Activated CD4-positive, alpha-beta T cell treated with anti-CD3 and anti-CD28 coated beads, Interleukin-2, amount 10 ng/mL, durations not matched to agents 24 days and 14 days (primary cell): ENCODE measurements around the gene HAUS1. TPM values are rescaled to one million over a fixed set of nuclear protein-coding genes. Genes with fewer than 3 reads are reported as not detected.
"Not testable (repeated sequence)": the region's sequence is repeated elsewhere in the genome, so short reads cannot be mapped to it uniquely, and the experiment has no call there.

Experiments used
- DNase-seq: peaks from one replicate; pipeline ENCODE4 v3.0.0; 2022
- H3K27ac Mint-ChIP-seq: one replicate; pipeline ENCODE4 v1.8.0; 2022; ENCODE audit warnings: mild to moderate bottlenecking, mixed read lengths
- H3K27me3 Mint-ChIP-seq: one replicate; pipeline ENCODE4 v1.8.0; 2022; ENCODE audit warnings: mixed read lengths
- H3K36me3 Mint-ChIP-seq: one replicate; pipeline ENCODE4 v1.8.0; 2022; ENCODE audit warnings: low read depth, mild to moderate bottlenecking, mixed read lengths
- H3K4me1 Mint-ChIP-seq: one replicate; pipeline ENCODE4 v1.8.0; 2021; ENCODE audit warnings: mixed read lengths
- H3K4me3 Mint-ChIP-seq: one replicate; pipeline ENCODE4 v1.8.0; 2022; ENCODE audit warnings: mild to moderate bottlenecking, moderate library complexity, mixed read lengths
- H3K9me3 Mint-ChIP-seq: one replicate; pipeline ENCODE4 v1.8.0; 2021; ENCODE audit warnings: mixed read lengths
- intact Hi-C: fragments of 100-400 bp; cut with micrococcal nuclease; formaldehyde crosslinking; loops from one replicate; pipeline ENCODE4 v1.15.1; 2023
- total RNA-seq: library from RNA; stranded (reverse); gene quantifications from 2 replicates; pipeline ENCODE4 v1.2.3, GENCODE V29; 2022

The HAUS1 gene
- total RNA-seq, 1 donor from 2014 or later: 49.6 TPM

DNA sequence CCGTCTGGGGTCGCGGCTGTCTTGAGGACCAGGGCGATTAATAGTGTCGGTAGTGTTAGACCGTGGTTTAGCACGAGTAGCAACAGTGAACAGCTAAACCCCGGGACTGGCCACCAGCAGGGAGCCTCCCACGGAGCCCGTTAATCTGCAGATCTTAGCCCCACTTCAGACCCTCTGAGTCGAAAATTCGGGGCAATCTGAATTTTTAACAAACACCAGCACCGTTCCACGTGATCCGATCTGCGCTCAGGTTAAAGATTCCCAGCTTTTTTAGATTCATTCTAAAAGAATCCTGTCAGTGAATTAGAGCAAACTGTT, 5.6 kb upstream of the HAUS1 start:
- Mint-ChIP-seq H3K4me3 (peak overlapping the region; percentile 98), H3K27ac (peak overlapping the region; percentile 99), H3K4me1 (peaks cover 19% of the 10 kb centered on the region), H3K27me3 (no peaks in the 10 kb centered on the region), H3K36me3 (peaks cover 24% of the 10 kb centered on the region), H3K9me3 (no peaks in the 10 kb centered on the region)
- no peak for DNase-seq
- intact Hi-C loops: loop anchor here (2.0 to 5.0 kb wide), 2 partner anchors 76 to 154 kb away; a partner anchor contains a TSS

DNA sequence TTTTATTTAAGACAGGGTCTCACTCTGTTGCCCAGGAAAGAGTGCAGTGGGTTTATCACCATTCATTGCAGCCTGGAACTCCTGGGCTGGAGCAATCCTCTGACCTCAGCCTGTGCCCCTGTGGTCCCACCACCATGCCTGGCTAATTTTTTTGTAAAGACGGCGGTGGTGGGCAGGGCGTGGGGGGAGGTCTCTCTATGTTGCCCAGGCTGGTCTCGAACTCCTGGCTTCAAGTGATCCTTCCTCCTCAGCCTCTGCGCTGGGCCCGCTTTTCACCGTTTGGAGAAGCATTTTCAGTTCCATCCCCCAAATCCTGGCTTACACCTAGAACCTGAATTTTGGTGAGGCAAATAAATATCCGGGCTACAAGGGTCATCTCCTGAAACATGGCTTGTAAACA, 4.7 kb upstream of the HAUS1 start:
- intact Hi-C loops: loop anchor here (2.0 to 5.0 kb wide), 2 partner anchors 75 to 153 kb away; a partner anchor contains a TSS
- Mint-ChIP-seq H3K4me3 (no peak overlapping the region), H3K27ac (peak overlapping the region; percentile 25), H3K27me3 (no peaks in the 10 kb centered on the region), H3K4me1 (peaks cover 18% of the 10 kb centered on the region), H3K36me3 (peaks cover 19% of the 10 kb centered on the region), H3K9me3 (no peaks in the 10 kb centered on the region)
- no peak for DNase-seq

- Mint-ChIP-seq H3K9me3 (peaks cover 4% of the 10 kb centered on the region), H3K4me1 (peaks cover 20% of the 10 kb centered on the region), H3K36me3 (peaks cover 26% of the 10 kb centered on the region), H3K4me3 (no peak overlapping the region), H3K27ac (no peak overlapping the region), H3K27me3 (no peaks in the 10 kb centered on the region)
- intact Hi-C loops: no loop called here
- no peak for DNase-seq
Measured at GRCh38 chr18:46109386-46109785, 5.2 kb downstream of the HAUS1 start.

GRCh38 chr18:46110406-46110805, 6.2 kb downstream of the HAUS1 start:
- Mint-ChIP-seq H3K27ac (no peak overlapping the region), H3K9me3 (peaks cover 4% of the 10 kb centered on the region), H3K4me1 (peaks cover 14% of the 10 kb centered on the region), H3K27me3 (no peaks in the 10 kb centered on the region), H3K36me3 (peaks cover 33% of the 10 kb centered on the region), H3K4me3 (no peak overlapping the region)
- intact Hi-C loops: no loop called here
- no peak for DNase-seq

DNA sequence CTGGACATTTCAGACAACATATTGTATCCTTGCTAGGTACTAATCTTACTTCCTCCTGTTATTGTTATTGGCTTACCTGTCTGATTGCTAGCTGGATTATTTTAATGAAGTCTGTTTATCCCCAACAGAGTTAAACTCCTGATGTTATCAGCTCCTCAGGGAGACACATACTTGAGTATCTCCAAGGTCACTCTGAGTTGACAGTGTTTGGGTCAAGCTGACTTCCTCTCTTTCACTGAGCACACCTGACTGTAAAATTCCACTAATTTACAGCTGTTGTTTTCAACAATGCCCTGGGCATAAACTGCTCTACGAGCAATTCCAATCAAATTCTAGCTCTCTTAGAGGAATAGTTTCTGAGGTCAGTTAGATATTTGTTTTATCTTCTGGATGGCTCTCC, 9.6 kb downstream of the HAUS1 start:
- Mint-ChIP-seq H3K4me3 (no peak overlapping the region), H3K36me3 (peaks cover 47% of the 10 kb centered on the region), H3K9me3 (peaks cover 4% of the 10 kb centered on the region), H3K27ac (no peak overlapping the region), H3K27me3 (no peaks in the 10 kb centered on the region), H3K4me1 (peaks cover 4% of the 10 kb centered on the region)
- DNase-seq: no peak
- intact Hi-C loops: no loop called here

DNA sequence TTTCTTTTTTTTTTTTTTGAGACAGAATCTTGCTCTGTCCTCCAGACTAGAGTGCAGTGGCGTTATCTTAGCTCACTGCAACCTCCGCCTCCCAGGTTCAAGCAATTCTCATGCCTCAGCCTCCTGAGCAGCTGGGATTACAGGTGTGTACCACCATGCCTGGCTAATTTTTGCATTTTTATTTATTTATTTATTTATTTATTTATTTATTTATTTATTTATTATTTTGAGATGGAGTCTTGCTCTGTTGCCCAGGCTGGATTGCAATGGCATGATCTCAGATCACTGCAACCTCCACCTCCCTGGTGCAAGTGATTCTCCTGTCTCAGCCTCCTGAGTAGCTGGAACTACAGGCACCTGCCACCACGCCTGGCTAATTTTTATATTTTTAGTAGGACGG, 22.4 kb downstream of the HAUS1 start:
- H3K4me1 Mint-ChIP-seq, intact Hi-C loops, H3K27ac Mint-ChIP-seq, DNase-seq, H3K27me3 Mint-ChIP-seq, H3K9me3 Mint-ChIP-seq, H3K4me3 Mint-ChIP-seq: not testable (repeated sequence)
- peaks cover 44% of the 10 kb centered on the region for H3K36me3 Mint-ChIP-seq

DNA sequence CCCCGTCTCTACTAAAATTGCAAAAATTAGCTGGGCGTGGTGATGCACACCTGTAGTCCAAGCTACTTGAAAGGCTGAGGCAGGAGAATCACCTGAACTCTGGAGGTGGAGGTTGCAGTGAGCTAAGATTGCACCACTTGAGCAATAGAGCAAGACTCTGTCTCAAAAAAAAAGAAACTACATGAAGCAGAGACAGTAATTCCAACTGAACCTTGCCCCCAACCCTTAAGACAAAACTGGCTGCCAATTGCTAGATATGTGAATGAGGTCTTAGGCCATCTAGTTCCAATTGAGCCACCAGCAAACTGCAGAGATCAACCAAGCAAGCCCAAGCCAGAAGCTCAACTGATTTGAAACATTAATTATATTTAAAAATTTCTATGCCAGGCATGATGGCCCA, 25.9 kb downstream of the HAUS1 start:
- Mint-ChIP-seq H3K27ac (no peak overlapping the region), H3K27me3 (no peaks in the 10 kb centered on the region), H3K9me3 (no peaks in the 10 kb centered on the region)

DNA sequence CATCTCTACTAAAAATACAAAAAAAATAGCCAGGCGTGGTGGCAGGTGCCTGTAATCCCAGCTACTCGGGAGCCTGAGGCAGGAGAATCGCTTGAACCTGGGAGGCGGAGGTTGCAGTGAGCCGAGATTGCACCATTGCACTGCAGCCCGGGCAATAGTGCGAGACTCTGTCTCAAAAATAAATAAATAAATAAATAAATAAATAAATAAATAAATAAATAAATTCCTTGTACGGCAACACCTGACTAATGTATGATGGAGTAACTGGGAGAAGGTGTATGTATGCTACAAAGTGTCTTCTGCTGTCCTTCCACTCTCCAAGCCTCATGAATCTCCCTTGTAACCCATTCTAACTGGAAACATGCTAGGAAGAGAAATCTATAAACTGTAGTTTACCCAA, 26.4 kb downstream of the HAUS1 start:
- H3K4me1 Mint-ChIP-seq, DNase-seq, H3K27ac Mint-ChIP-seq, H3K4me3 Mint-ChIP-seq, H3K9me3 Mint-ChIP-seq, intact Hi-C loops, H3K27me3 Mint-ChIP-seq: not testable (repeated sequence)
- H3K36me3 Mint-ChIP-seq: peaks cover 26% of the 10 kb centered on the region

More for the DNA sequence above, 25.9 kb downstream of the HAUS1 start:
- intact Hi-C loops: no loop called here
- H3K36me3 Mint-ChIP-seq: peaks cover 28% of the 10 kb centered on the region
- H3K4me3 Mint-ChIP-seq: no peak overlapping the region
- DNase-seq: no peak
- H3K4me1 Mint-ChIP-seq: no peaks in the 10 kb centered on the region

GRCh38 chr18:46133534-46133933, 29.3 kb downstream of the HAUS1 start:
- Mint-ChIP-seq H3K4me1 (no peaks in the 10 kb centered on the region), H3K9me3 (no peaks in the 10 kb centered on the region), H3K27me3 (no peaks in the 10 kb centered on the region), H3K4me3 (no peak overlapping the region), H3K27ac (no peak overlapping the region), H3K36me3 (peaks cover 12% of the 10 kb centered on the region)
- DNase-seq: no peak
- intact Hi-C loops: no loop called here

- peaks cover 4% of the 10 kb centered on the region for H3K36me3 Mint-ChIP-seq
- no peak overlapping the region for H3K4me3 Mint-ChIP-seq
- H3K27ac Mint-ChIP-seq: peak overlapping the region; percentile 32
- intact Hi-C loops: no loop called here
- no peaks in the 10 kb centered on the region for H3K4me1 Mint-ChIP-seq
- H3K27me3 Mint-ChIP-seq: no peaks in the 10 kb centered on the region
- no peaks in the 10 kb centered on the region for H3K9me3 Mint-ChIP-seq
- no peak for DNase-seq
Measured at GRCh38 chr18:46134920-46135675, 30.9 kb downstream of the HAUS1 start.

GRCh38 chr18:46140173-46140572, 36.0 kb downstream of the HAUS1 start:
- Mint-ChIP-seq H3K27me3 (no peaks in the 10 kb centered on the region), H3K9me3 (no peaks in the 10 kb centered on the region), H3K36me3 (peaks cover 2% of the 10 kb centered on the region), H3K27ac (no peak overlapping the region), H3K4me3 (no peak overlapping the region), H3K4me1 (no peaks in the 10 kb centered on the region)
- intact Hi-C loops: no loop called here
- no peak for DNase-seq

DNA sequence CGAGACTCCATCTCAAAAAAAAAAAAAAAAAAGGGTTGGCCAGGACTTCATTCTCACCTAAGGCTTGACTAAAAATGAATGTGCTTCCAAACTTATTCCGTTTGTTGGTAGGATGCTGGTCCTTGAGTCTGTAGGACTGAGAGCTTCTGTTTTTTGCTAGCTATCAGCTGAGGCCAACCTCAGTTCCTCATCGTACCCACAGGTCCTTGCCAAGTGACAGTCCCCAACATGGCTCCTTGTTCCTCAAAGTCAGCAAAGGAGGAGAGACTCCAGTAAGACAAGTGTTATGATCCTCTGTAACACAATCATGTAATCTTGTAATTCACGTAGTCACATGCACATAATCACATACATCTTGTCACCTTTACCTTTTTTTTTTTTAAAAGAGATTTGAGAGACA, 37.0 kb downstream of the HAUS1 start:
- Mint-ChIP-seq H3K27ac (no peak overlapping the region), H3K27me3 (no peaks in the 10 kb centered on the region), H3K4me1 (no peaks in the 10 kb centered on the region), H3K36me3 (peaks cover 2% of the 10 kb centered on the region), H3K4me3 (no peak overlapping the region), H3K9me3 (no peaks in the 10 kb centered on the region)
- intact Hi-C loops: no loop called here
- DNase-seq: no peak

GRCh38 chr18:46148810-46149209, 44.6 kb downstream of the HAUS1 start:
- H3K27ac Mint-ChIP-seq: peak overlapping the region; percentile 7

DNA sequence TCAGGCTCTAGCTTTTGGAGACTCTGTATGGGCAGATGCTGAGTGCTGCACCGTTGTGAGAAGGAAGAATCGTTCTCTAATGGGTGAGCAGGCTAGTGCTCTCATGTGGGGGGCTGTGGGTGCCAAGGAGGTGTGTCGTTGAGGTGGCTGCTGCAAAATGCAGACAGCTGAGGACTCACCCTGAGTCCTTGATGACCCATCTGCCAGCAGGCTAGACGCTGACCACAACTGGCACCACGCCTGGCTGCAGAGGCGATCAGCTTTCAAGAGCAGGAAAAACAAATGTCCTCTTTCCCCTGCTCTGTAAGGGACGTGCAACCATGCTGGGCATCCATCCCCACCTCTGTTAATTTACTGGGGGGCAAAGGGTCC, 48.2 kb downstream of the HAUS1 start:
- Mint-ChIP-seq H3K9me3 (no peaks in the 10 kb centered on the region), H3K27me3 (no peaks in the 10 kb centered on the region), H3K4me1 (peaks cover 57% of the 10 kb centered on the region), H3K27ac (no peak overlapping the region), H3K4me3 (no peak overlapping the region), H3K36me3 (peaks cover 6% of the 10 kb centered on the region)
- intact Hi-C loops: no loop called here
- no peak for DNase-seq

More at GRCh38 chr18:46148810-46149209, 44.6 kb downstream of the HAUS1 start:
- H3K36me3 Mint-ChIP-seq: no peaks in the 10 kb centered on the region
- DNase-seq: peak; percentile 88
- H3K9me3 Mint-ChIP-seq: no peaks in the 10 kb centered on the region
- H3K4me3 Mint-ChIP-seq: no peak overlapping the region
- peaks cover 26% of the 10 kb centered on the region for H3K4me1 Mint-ChIP-seq
- intact Hi-C loops: loop anchor here (1.0 to 2.0 kb wide), 4 partner anchors 26 to 509 kb away; a partner anchor contains a TSS
- H3K27me3 Mint-ChIP-seq: no peaks in the 10 kb centered on the region
